ENCODE results near the gene TP53RK. TPM values are rescaled to one million over a fixed set of nuclear protein-coding genes. Genes with fewer than 3 reads are reported as not detected.

Gene TP53RK
- total and polyA plus RNA-seq, 2 of the 13 experiments (the other 11 are each of a cell fraction or from before 2014, with no cell fraction given) = 12.9 to 25.5 TPM

DNA sequence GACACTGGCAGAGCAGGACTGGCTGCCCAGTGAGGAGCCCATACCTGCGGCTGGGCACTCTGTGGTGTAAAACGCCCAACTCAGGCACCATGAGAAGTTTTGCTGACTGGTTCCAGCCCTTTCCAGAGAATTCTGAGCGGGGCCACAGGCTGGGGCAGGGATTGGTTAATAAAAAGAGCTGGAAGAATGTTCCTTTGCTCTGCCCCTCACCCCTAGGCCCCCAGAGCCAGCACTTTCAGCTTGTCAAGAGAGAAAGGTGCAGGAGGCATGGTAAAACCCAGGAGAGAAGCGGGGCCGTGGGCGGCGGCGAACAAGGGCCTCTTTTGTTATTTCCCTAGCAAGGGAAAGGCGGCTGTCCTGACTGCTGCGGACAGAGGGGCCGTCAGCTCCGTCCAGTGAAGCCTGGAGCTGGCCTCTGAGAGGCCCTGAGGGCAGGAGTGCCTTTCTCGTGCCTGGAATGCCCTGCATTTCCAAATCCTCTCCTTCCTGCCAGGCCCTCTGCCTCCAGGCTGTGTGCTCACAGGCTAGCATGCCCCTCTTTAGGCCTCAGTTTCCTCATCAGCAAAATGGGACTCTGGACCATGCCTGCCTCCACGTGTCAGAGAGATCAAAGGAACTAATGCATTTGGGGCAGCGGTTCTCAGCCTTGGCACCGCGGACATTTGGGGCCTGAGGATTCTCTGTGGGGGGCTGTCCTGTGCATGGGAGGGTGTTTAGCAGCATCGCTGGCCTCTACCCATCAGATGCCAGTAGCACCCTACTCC is 50.9 kb downstream of the TP53RK start (continued):
- TF ChIP-seq PLRG1 (conservative IDR thresholded peaks at IDR 0.05) = no peak
- 0 out of 2 replicates have a peak, but pooled peaks have one; percentile 44 for TF ChIP-seq ZNF546 (CRISPR knock-in tag; conservative IDR thresholded peaks at IDR 0.05)
- TF ChIP-seq ZFX (CRISPR knock-in tag; IDR thresholded peaks at IDR 0.05; ENCODE audit: low read depth) = peak; percentile 76
- TF ChIP-seq, protein P1, sequence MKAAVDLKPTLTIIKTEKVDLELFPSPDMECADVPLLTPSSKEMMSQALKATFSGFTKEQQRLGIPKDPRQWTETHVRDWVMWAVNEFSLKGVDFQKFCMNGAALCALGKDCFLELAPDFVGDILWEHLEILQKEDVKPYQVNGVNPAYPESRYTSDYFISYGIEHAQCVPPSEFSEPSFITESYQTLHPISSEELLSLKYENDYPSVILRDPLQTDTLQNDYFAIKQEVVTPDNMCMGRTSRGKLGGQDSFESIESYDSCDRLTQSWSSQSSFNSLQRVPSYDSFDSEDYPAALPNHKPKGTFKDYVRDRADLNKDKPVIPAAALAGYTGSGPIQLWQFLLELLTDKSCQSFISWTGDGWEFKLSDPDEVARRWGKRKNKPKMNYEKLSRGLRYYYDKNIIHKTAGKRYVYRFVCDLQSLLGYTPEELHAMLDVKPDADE (CRISPR knock-in tag; IDR thresholded peaks at IDR 0.05) = no peak
- no peak for TF ChIP-seq ZNF431 (CRISPR knock-in tag; IDR thresholded peaks at IDR 0.05; ENCODE audit: borderline replicate concordance, low read depth)
- no peak for TF ChIP-seq KMT2B (CRISPR knock-in tag; IDR thresholded peaks at IDR 0.05)
- TF ChIP-seq, protein P2, sequence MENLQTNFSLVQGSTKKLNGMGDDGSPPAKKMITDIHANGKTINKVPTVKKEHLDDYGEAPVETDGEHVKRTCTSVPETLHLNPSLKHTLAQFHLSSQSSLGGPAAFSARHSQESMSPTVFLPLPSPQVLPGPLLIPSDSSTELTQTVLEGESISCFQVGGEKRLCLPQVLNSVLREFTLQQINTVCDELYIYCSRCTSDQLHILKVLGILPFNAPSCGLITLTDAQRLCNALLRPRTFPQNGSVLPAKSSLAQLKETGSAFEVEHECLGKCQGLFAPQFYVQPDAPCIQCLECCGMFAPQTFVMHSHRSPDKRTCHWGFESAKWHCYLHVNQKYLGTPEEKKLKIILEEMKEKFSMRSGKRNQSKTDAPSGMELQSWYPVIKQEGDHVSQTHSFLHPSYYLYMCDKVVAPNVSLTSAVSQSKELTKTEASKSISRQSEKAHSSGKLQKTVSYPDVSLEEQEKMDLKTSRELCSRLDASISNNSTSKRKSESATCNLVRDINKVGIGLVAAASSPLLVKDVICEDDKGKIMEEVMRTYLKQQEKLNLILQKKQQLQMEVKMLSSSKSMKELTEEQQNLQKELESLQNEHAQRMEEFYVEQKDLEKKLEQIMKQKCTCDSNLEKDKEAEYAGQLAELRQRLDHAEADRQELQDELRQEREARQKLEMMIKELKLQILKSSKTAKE (CRISPR knock-in tag; IDR thresholded peaks at IDR 0.05; ENCODE audit: borderline replicate concordance) = no peak
- 0 out of 2 replicates have a peak, but pooled peaks have one; percentile 55 for TF ChIP-seq TARDBP (CRISPR knock-in tag; IDR thresholded peaks at IDR 0.05)
- TF ChIP-seq ZNF790 (CRISPR knock-in tag; IDR thresholded peaks at IDR 0.05; ENCODE audit: borderline replicate concordance) = no peak
- TF ChIP-seq, protein P3, sequence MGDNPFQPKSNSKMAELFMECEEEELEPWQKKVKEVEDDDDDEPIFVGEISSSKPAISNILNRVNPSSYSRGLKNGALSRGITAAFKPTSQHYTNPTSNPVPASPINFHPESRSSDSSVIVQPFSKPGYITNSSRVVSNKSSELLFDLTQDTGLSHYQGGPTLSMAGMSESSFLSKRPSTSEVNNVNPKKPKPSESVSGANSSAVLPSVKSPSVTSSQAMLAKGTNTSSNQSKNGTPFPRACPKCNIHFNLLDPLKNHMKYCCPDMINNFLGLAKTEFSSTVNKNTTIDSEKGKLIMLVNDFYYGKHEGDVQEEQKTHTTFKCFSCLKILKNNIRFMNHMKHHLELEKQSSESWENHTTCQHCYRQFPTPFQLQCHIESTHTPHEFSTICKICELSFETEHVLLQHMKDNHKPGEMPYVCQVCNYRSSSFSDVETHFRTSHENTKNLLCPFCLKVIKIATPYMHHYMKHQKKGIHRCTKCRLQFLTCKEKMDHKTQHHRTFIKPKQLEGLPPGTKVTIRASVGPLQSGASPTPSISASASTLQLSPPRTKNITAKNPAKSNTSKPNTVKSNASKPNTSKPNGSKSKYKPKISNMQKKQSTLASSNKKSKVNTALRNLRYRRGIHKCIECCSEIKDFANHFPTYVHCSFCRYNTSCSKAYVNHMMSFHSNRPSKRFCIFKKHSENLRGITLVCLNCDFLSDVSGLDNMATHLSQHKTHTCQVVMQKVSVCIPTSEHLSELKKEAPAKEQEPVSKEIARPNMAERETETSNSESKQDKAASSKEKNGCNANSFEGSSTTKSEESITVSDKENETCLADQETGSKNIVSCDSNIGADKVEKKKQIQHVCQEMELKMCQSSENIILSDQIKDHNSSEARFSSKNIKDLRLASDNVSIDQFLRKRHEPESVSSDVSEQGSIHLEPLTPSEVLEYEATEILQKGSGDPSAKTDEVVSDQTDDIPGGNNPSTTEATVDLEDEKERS (CRISPR knock-in tag; IDR thresholded peaks at IDR 0.05) = peak; percentile 62; the same call in 1 of the 2 replicates
- TF ChIP-seq BRCA1 (CRISPR knock-in tag; IDR thresholded peaks at IDR 0.05) = no peak
- TF ChIP-seq, protein P4, sequence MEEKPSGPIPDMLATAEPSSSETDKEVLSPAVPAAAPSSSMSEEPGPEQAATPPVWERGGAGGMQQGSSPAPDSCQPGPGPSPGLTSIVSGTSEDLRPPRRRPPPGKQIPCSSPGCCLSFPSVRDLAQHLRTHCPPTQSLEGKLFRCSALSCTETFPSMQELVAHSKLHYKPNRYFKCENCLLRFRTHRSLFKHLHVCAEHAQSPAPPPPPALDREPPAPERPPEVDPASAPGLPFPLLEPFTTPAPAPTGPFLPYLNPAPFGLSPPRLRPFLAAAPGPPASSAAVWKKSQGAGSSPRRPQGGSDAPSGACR (CRISPR knock-in tag; IDR thresholded peaks at IDR 0.05) = no peak
- no peak for TF ChIP-seq BRD4 (CRISPR knock-in tag; IDR thresholded peaks at IDR 0.05)
- no peak for TF ChIP-seq ZNF577 (CRISPR knock-in tag; IDR thresholded peaks at IDR 0.05; ENCODE audit: borderline replicate concordance, low read depth)
- 0 out of 3 replicates have a peak, but pooled peaks have one; percentile 32 for TF ChIP-seq MXI1 (IDR thresholded peaks at IDR 0.05; ENCODE audit: borderline replicate concordance, low read depth, low read length)
- no peak; the same call in 1 of the 2 replicates for TF ChIP-seq ZNF367 (CRISPR knock-in tag; IDR thresholded peaks at IDR 0.05; ENCODE audit: borderline replicate concordance)
- TF ChIP-seq SP140L (CRISPR knock-in tag; IDR thresholded peaks at IDR 0.05; ENCODE audit: borderline replicate concordance) = no peak
- no peak for TF ChIP-seq HNRNPK (IDR thresholded peaks at IDR 0.05; ENCODE audit: low read depth, low read length, poor library complexity, severe bottlenecking)
- no peak for TF ChIP-seq TCF12 (IDR thresholded peaks at IDR 0.05)
- TF ChIP-seq TCF12 (CRISPR knock-in tag; IDR thresholded peaks at IDR 0.05) = peak; percentile 88

All from HepG2 (cell line).